GM21390 (cell line): ENCODE data around the gene OR6C6.
"Not testable (repeated sequence)": the region's sequence is repeated elsewhere in the genome, so short reads cannot be mapped to it uniquely, and the experiment has no call there.

Experiments used
- ATAC-seq: cut with Tn5 transposase; IDR thresholded peaks from one replicate; pipeline ENCODE4 v1.9.1; 2021; ENCODE audit not compliant: unreplicated experiment

The OR6C6 gene

DNA sequence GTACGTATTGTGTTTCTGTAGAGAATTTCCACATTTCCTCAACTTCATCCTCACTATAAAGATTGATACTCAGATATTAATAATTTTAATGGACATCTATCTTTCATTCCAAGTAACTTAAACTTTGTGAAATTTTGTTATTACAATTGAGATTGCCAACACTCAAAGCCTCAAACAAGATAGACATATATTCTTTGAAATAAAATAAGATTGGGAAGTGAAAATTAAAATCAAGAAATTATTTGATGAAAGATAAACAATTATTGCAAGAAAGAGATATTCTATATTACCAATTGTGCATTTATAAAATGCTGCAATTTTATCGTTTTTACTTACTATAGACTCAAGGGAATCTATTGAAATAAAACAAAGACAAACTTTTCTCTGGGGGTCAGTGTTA is at the start of gene OR6C6:
TSS of gene OR6C6 (minus strand) at position 101 of the 400 bp plus-strand sequence. CDS start 1,337 bp downstream, outside the sequence.
- ATAC-seq: no peak

DNA sequence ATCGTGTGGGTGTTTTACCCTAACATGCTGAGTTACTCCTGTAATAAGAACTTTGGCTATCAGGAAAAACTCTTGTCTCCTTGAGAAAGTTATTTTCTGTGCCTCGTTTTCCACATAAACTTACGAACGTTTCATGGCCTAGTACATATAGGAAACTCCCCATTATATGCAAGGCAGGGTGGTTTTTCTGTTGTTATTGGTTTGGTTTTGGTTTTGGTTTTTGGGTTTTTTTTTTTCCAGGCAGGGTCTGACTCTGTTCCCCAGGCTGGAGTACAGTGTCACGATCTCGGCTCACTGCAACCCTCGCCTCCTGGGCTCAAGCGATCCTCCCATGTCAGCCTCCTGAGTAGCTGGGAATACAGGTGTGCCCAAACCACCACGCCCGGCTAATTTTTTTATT is 39.6 kb upstream of the OR6C6 start:
- ATAC-seq: no peak

DNA sequence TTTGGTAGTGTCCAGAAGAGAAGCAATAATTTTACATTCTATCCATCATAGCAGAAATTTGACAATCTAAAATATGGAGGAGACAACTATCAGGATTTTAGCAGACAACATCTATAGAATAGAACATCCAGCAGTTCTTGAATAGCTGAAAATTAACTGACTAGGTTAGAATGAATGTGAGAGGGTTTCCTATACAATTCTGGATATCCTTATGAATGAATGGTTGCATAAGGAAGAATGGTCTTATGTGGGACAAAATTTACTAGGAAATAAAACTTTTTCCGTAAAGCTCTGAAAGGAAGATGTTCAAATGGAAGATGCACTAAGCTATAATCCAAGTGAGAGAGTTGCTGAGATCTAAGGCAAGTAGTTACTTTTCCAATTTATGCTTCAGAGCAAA is 34.1 kb upstream of the OR6C6 start, which contains the start of gene OR6C3:
TSS of gene OR6C3 (plus strand) at position 301 of the 400 bp plus-strand sequence. CDS start 955 bp downstream, outside the sequence.
- no peak for ATAC-seq

DNA sequence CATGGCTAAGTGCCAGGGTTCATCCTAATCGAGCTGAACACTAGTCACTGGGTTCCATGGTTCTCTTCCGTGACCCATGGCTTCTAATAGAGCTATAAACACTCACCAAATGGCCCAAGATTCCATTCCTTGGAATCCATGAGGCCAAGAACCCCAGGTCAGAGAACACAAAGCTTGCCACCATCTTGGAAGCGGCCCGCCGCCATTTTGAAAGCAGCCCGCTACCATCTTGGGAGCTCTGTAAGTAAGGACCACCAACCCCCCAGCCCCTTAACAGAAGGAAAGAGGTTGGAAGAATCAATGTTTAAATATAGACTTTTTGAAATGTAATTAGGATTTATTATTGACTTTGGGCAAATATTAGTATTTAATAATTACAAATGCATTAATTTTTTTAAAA is 29.4 kb upstream of the OR6C6 start:
- ATAC-seq: not testable (repeated sequence)

DNA sequence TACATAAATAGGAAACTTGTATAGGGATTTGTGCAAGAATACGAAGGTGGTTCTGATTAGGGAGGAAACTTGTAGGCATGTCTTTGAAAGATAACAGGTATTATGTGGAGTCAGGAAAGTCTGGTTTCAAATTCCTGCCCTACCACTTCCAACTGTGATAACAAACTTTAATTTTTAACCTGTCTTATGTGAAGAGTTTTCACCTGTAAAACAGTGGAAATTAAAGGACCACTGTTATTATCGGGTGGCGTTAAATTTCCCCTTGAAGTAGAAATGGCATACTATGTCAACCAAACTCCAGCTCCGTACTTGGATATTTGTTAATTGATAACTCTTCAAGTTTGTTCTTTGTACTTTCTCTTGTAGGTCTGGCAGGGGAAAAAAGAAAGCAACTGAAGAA is 23.8 kb upstream of the OR6C6 start:
- no peak for ATAC-seq

DNA sequence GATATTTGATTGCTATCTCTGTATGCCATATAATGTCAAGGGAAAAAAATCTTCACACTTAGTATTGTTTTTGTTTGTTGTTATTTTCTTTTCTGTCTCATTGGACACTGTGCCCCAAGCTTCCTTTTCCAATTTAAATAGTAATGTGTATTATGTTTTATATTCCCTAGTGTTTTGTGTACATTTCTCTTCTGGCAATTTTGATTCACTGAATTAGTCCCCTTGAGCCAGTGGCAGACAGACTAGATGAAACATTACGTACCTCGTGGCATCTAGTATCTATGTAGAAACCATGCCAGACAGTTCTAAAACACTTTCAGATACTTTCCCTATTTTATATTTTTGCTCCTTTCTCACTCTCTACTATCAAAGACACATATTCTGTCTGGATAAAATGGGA is 17.7 kb upstream of the OR6C6 start, which contains the start of gene OR6C1:
TSS of gene OR6C1 (plus strand) at position 301 of the 400 bp plus-strand sequence. CDS start 6,257 bp downstream, outside the sequence.
- no peak for ATAC-seq

DNA sequence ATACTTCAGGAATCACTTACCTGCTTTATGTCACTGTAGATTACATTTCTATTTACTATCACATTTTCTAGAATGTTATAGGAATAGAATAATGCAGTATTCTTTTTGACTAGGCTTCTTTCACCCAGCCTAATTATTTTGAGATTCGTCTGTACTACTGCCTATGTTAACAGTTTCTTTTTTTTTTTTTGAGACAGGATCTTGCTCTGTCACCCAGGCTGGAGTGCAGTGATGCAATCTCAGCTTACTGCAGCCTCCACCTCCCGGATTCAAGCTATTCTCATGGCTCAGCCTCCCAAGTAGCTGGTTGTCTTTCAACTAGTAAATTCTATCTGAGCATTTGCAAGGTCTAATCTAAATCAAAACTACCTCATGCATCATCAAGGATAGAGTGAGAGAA is 6.4 kb downstream of the OR6C6 start:
- no peak for ATAC-seq

DNA sequence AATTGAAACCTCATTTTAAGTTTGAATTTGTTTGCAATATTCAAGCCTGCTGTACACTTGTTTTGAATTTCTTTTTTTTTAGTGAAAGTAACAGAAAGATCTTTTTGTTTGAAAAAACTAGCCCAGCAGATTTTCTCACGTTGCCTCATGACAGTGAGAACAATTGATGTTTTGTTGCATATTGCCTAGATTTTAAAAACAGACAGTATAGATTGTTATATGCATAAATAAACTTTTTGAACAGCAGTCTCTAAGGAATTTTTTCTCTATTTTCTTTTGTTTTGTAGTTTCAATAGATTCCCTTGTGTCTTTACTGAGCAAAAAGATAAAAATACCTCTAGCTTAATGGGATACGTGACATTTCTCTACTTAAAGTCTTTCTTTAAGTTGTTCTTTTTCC is 15.4 kb downstream of the OR6C6 start:
- no peak for ATAC-seq

DNA sequence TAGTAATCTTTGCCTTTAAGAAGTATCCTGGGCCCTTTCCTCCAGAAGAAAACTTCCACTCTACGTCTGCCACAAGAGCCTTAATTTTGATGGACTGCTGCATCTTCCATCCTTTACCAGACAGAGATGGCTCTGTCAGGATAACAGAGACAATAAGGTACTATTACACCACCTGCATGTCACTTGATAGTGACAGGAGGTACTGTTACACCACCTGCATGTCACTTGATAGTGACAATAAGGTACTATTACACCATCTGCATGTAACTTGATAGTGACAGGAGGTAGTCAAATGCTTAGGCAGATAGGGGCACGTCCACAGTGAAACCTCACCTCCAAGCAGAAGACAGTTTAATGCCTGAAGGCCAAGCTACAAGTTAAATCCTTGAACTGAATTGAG is 38.1 kb downstream of the OR6C6 start:
- no peak for ATAC-seq

DNA sequence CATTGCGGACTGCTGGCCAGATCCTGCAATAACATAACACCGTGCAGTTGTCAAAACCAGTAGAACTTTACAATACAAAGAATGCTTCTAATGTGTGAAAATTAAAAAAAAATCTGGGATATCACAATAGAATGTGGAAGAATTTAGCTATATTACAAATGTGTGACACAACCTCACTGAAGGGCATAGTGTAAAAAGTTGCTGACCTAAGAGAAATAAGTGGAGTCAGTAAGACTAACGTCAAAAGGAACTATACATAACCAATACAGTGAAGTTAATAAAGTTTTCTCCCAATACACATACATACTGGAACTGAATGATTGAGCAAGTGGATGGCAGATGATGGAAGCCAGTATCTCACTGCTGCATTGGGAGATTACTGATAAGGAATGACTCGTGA is 39.5 kb downstream of the OR6C6 start:
- ATAC-seq: no peak

DNA sequence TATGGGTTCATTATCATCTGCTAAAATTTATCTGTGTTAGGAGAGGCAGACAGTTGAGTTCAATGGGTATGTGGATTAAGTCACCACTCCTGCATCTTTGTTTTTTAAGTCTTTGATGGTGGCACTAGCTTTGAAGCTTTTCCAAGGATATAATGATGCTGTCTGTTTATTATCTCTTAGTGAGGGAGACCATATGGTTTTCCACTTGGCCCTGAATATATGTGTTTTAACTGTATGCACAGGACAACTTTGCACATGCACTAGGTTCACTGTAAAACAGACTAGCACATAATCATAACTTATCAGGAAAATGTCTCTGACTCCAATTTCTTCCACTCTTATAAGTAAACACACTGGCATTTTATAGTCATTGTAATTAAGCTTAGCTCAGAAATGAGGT is 43.1 kb downstream of the OR6C6 start:
- ATAC-seq: no peak

DNA sequence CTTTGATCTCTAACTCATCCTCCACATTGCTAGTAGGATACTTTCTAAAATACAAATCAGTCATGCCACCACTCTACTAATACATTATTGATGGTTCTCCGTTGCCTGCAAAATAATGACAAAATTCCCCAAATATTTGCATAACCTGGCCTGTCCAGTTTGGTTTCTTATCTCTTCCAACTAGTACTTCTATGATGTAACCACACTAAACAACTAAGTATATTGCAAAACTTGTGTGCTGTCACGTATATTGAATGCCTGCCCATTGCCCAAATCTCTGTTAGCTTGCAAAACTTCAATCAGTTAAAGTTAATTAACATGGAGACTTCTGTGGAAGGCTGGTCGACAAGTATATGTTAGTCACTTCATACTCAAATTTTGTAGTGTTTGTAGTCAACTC is 45.4 kb downstream of the OR6C6 start:
- ATAC-seq: no peak

DNA sequence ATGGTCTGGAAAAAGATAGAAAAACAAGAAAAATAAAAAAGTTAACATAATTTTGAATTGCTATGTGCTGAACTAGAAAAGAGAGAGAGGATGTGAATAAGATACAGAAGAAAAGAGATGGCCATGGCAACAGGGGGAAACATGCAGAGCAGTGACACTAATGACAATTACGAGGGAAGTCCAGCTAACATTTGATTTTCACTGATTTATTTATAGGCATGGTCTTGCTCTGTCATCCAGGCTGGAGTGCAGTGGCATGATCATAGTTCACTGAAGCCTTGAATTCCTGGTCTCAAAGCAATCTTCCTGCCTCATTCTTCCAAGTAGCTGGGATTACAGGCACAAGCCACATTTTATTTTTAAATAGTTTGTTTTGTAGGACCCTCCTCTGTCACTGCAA is 50.2 kb downstream of the OR6C6 start:
- no peak for ATAC-seq

DNA sequence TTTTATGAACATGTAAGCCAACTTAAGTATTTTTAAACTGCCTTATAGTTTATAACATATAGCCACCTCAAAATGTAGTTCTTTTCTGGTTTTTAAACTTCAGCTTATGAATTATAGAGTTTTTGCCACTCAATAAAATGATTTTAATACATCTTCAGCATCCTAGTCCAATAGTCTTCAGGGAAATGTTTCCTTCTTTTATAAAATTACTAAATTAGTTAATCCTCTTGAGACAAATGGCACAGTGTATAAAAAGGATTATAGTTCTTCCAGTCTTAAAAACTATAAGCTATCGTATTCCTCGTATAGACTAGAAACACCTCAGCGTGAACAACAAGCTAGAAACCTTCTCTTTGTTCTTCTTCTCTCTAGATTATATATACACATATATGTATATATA is 52.1 kb downstream of the OR6C6 start, which contains the start of gene OR6C74:
TSS of gene OR6C74 (plus strand) at position 301 of the 400 bp plus-strand sequence. CDS start 2,679 bp downstream, outside the sequence.
- ATAC-seq: no peak
